ENCODE data around the gene LGR5. TPM values are rescaled to one million over a fixed set of nuclear protein-coding genes. Genes with fewer than 3 reads are reported as not detected.

The LGR5 gene
- total and polyA plus RNA-seq, 2 of the 13 experiments (the other 11 are each of a cell fraction or from before 2014, with no cell fraction given) = 37.0 to 121 TPM

DNA sequence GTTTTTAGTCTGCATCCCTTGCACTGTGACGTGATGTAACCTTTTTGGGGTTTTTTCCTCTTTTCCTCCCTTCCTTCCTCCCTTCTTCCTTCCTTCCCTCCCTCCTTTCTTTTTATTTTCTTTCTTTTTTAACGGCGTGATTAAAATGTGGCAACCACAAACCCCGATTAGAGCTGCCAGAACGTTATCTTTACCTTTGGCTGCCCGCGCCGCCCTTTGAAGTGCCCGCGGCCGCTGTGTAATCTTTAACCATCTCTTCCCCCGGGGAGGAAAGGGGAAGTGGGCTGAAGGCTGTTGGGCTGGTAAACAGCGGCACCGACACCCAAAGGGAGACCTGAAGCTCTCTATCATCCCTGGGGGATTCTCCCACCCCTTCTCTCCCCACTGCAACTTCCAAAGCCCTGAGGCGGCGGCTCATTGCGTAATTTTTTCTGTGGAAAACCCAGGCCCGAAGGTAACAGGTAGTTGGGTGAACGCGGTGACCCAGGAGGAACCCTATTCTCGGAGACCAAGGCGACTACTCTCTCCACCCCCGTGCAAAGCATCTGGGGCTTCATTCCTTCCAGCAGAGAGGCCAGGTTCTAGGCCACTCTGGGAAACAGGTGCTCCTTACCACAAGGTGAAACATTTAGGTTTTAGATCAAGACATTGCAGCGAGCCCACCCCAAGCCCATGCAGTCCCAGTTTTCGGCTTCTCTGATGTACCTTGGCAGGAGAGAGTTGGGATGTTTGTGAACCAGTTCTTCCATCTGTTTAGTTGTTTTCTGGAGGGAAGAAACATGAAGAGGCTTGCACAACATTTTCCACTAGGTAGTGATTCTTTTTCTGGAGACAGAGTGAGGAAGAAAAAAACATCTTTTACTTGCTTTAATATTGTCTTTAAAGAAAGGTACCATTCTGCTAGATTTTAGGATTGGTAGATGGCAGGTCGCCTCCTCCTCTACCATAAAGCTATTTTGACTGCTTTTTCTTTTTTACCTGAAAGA is 1.5 kb downstream of the LGR5 start (continued):
- TF ChIP-seq, protein P1, sequence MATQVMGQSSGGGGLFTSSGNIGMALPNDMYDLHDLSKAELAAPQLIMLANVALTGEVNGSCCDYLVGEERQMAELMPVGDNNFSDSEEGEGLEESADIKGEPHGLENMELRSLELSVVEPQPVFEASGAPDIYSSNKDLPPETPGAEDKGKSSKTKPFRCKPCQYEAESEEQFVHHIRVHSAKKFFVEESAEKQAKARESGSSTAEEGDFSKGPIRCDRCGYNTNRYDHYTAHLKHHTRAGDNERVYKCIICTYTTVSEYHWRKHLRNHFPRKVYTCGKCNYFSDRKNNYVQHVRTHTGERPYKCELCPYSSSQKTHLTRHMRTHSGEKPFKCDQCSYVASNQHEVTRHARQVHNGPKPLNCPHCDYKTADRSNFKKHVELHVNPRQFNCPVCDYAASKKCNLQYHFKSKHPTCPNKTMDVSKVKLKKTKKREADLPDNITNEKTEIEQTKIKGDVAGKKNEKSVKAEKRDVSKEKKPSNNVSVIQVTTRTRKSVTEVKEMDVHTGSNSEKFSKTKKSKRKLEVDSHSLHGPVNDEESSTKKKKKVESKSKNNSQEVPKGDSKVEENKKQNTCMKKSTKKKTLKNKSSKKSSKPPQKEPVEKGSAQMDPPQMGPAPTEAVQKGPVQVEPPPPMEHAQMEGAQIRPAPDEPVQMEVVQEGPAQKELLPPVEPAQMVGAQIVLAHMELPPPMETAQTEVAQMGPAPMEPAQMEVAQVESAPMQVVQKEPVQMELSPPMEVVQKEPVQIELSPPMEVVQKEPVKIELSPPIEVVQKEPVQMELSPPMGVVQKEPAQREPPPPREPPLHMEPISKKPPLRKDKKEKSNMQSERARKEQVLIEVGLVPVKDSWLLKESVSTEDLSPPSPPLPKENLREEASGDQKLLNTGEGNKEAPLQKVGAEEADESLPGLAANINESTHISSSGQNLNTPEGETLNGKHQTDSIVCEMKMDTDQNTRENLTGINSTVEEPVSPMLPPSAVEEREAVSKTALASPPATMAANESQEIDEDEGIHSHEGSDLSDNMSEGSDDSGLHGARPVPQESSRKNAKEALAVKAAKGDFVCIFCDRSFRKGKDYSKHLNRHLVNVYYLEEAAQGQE (IDR thresholded peaks at IDR 0.05; ENCODE audit: borderline replicate concordance in 1 of 2, low read depth in 1 of 2, low read length in 2 of 2) = peak in 1 of 2 experiments; percentile 64; a peak in 2 of 4 replicates
- TF ChIP-seq MTA3 (CRISPR knock-in tag; IDR thresholded peaks at IDR 0.05) (no peak), FOXK1 (CRISPR knock-in tag; IDR thresholded peaks at IDR 0.05; ENCODE audit: borderline replicate concordance, low read depth) (peak; percentile 81; the same call in 1 of the 2 replicates), CENPBD1 (CRISPR knock-in tag; IDR thresholded peaks at IDR 0.05; ENCODE audit: borderline replicate concordance, low read depth) (no peak), DNMT3B (CRISPR knock-in tag; conservative IDR thresholded peaks at IDR 0.05) (no peak), PAX8 (CRISPR knock-in tag; IDR thresholded peaks at IDR 0.05; ENCODE audit: borderline replicate concordance) (no peak), ZNF407 (CRISPR knock-in tag; IDR thresholded peaks at IDR 0.05; ENCODE audit: not compliant biosample characterization) (no peak), PLSCR1 (CRISPR knock-in tag; IDR thresholded peaks at IDR 0.05; ENCODE audit: borderline replicate concordance) (peak; percentile 26; the same call in 1 of the 2 replicates), ZNF337 (CRISPR knock-in tag; IDR thresholded peaks at IDR 0.05; ENCODE audit: borderline replicate concordance, low read depth) (no peak), ZNF451 (CRISPR knock-in tag; IDR thresholded peaks at IDR 0.05) (no peak)
- TF ChIP-seq, protein P2, sequence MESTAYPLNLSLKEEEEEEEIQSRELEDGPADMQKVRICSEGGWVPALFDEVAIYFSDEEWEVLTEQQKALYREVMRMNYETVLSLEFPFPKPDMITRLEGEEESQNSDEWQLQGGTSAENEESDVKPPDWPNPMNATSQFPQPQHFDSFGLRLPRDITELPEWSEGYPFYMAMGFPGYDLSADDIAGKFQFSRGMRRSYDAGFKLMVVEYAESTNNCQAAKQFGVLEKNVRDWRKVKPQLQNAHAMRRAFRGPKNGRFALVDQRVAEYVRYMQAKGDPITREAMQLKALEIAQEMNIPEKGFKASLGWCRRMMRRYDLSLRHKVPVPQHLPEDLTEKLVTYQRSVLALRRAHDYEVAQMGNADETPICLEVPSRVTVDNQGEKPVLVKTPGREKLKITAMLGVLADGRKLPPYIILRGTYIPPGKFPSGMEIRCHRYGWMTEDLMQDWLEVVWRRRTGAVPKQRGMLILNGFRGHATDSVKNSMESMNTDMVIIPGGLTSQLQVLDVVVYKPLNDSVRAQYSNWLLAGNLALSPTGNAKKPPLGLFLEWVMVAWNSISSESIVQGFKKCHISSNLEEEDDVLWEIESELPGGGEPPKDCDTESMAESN (CRISPR knock-in tag; conservative IDR thresholded peaks at IDR 0.05) = peak; percentile 40; the same call in 1 of the 2 replicates
